Occipital lobe (tissue), 2 donors: ENCODE results near the gene UPF3B. TPM values are rescaled to one million over a fixed set of nuclear protein-coding genes. Genes with fewer than 3 reads are reported as not detected.
A peak's percentile ranks its signal among the peaks of the same experiment; 100 is the strongest.
"Not testable (repeated sequence)": the region's sequence is repeated elsewhere in the genome, so short reads cannot be mapped to it uniquely, and the experiment has no call there.

Source experiments
- DNase-seq: peaks from one replicate; lab custom pipeline; 2025; lab: John Stamatoyannopoulos, UW
- total RNA-seq: library from RNA; depleted of rRNA; stranded (reverse); fragments of >200 nt; gene quantifications from one replicate; pipeline ENCODE4 v1.2.3, GENCODE V29; 2014

Gene UPF3B
- 3.0 TPM for total RNA-seq

GRCh38 chrX:119852382-119853353 lies at the start of gene UPF3B:
Gene UPF3B, minus strand, starts transcription at chrX:119852963. Its CDS starts 35 bp downstream, at chrX:119852928.
- DNase-seq = peak; percentile 92

- no peak for DNase-seq
Measured at GRCh38 chrX:119900976-119901375, 48.2 kb upstream of the UPF3B start.

- DNase-seq = no peak
Measured at GRCh38 chrX:119899125-119899524, 46.4 kb upstream of the UPF3B start.

- DNase-seq = no peak
Measured at GRCh38 chrX:119895843-119896326, 43.1 kb upstream of the UPF3B start, which contains the start of gene AKAP14. Gene AKAP14, plus strand, starts transcription at chrX:119895893. Its CDS starts 7,331 bp downstream, at chrX:119903224.

- not testable (repeated sequence) for DNase-seq
Measured at GRCh38 chrX:119891961-119892692, 39.4 kb upstream of the UPF3B start.

GRCh38 chrX:119890626-119891025 lies 37.9 kb upstream of the UPF3B start:
- not testable (repeated sequence) for DNase-seq

GRCh38 chrX:119887721-119888425 lies 35.1 kb upstream of the UPF3B start:
- no peak for DNase-seq

- no peak for DNase-seq
Measured at GRCh38 chrX:119885554-119886428, 33.0 kb upstream of the UPF3B start.

GRCh38 chrX:119880552-119881437 lies 28.0 kb upstream of the UPF3B start:
- no peak for DNase-seq

- DNase-seq = no peak
Measured at GRCh38 chrX:119880076-119880475, 27.3 kb upstream of the UPF3B start.

- no peak for DNase-seq
Measured at GRCh38 chrX:119878740-119879139, 26.0 kb upstream of the UPF3B start.

GRCh38 chrX:119871599-119872395 lies 19.0 kb upstream of the UPF3B start, which contains the start of the genes NDUFA1 and RNF113A:
Gene NDUFA1, plus strand, starts transcription at chrX:119871832. Its CDS starts 80 bp downstream, at chrX:119871912.
Gene RNF113A, minus strand, starts transcription at chrX:119871733. Its CDS starts 120 bp downstream, at chrX:119871613.
- DNase-seq = peak; percentile 84

GRCh38 chrX:119871245-119871598 lies 18.5 kb upstream of the UPF3B start:
- DNase-seq = no peak

GRCh38 chrX:119870626-119871131 lies 17.9 kb upstream of the UPF3B start:
- no peak for DNase-seq

GRCh38 chrX:119853444-119853843 lies 681 bp upstream of the UPF3B start:
- DNase-seq = no peak

GRCh38 chrX:119833905-119834304 lies 18.9 kb downstream of the UPF3B start:
- no peak for DNase-seq

GRCh38 chrX:119828446-119828845 lies 24.3 kb downstream of the UPF3B start:
- no peak for DNase-seq

GRCh38 chrX:119826399-119826959 lies 26.3 kb downstream of the UPF3B start:
- no peak for DNase-seq
